Coronary artery (tissue), 2 donors: ENCODE results near the gene LRRTM4.

Experiments used
- DNase-seq: peaks from one replicate; pipeline ENCODE4 v3.0.0-alpha.2; 2017; ENCODE audit warnings: low spot score
- H3K27ac ChIP-seq, 2 donors: fragments of 200-600 bp; sonication (generic); one replicate each; pipeline ENCODE4 v1.5.1; 2016 to 2019
- H3K4me3 ChIP-seq: fragments of 200-600 bp; sonication (generic); 2 replicates; pipeline ENCODE4 v1.5.1; 2016; ENCODE audit warnings: mild to moderate bottlenecking, moderate library complexity
- TF ChIP-seq, protein P1 (sequence below): fragments of 200-600 bp; sonication (generic); IDR thresholded peaks from one replicate; pipeline ENCODE4 v1.5.1; 2019; ENCODE audit warnings: antibody characterized with exemption

Gene LRRTM4

DNA sequence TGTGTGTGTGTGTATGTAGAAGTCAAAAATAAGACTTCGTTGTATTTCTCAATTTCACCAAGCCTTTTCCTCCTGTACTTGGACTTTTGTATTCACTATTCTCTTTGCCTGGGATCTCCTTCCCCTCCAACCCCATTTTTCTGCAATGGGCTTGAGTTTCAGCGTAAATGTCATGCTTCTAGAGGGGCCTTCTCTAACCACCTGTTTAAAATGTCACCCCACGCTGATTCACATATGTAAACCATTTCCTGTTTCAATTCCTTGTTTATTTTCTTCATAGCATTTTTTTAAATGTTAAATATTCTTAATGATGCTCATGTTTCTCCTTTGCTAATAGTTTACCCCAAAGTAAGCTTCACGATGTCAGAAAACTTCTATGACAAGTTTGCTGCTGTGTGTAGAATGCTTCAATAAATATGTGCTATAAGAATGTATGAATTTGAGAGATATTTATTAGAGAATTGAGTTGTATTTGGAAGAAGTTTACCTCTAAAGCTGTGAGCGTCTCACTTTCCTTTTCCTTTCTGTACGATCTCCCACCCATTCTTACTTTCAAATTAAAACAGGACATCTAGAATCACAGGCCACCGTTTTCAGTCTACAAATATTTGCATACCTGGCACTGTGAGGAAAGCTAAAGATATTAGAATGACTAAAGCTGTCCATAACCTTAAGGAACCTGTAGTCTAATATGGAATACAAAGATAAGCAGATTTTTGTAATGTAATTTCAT is 762.4 kb downstream of the LRRTM4 start:
- Histone ChIP-seq H3K27ac (no peak overlapping the region), H3K4me3 (no peak overlapping the region)
- TF ChIP-seq, protein P1, sequence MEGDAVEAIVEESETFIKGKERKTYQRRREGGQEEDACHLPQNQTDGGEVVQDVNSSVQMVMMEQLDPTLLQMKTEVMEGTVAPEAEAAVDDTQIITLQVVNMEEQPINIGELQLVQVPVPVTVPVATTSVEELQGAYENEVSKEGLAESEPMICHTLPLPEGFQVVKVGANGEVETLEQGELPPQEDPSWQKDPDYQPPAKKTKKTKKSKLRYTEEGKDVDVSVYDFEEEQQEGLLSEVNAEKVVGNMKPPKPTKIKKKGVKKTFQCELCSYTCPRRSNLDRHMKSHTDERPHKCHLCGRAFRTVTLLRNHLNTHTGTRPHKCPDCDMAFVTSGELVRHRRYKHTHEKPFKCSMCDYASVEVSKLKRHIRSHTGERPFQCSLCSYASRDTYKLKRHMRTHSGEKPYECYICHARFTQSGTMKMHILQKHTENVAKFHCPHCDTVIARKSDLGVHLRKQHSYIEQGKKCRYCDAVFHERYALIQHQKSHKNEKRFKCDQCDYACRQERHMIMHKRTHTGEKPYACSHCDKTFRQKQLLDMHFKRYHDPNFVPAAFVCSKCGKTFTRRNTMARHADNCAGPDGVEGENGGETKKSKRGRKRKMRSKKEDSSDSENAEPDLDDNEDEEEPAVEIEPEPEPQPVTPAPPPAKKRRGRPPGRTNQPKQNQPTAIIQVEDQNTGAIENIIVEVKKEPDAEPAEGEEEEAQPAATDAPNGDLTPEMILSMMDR = no peak
- DNase-seq = no peak

GRCh38 chr2:76752506-76752905 is 769.7 kb downstream of the LRRTM4 start:
- no peak overlapping the region for H3K4me3 ChIP-seq
- DNase-seq = no peak
- TF ChIP-seq, protein P1 = no peak
- no peak overlapping the region for H3K27ac ChIP-seq

DNA sequence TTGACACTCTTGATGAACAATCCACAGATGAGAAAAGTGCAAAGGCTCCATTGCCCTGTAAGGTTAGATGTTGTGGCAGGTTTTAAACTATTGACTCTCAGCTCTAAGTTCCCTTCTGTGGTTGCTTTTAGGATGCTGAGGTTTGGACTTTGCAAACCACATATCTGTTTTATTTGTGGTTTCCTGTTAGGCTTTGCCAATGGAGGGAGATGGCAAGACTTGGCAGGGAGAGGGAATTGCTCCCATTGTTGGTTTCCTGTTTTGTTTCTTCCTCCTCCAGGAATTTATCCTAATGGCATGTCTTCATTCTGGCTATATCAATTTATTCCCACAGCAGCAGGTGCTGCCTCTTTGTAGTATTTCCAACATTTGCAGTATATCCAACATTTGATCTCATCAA is 772.3 kb downstream of the LRRTM4 start:
- TF ChIP-seq, protein P1 = no peak
- no peak overlapping the region for H3K4me3 ChIP-seq
- H3K27ac ChIP-seq = no peak overlapping the region
- DNase-seq = no peak

GRCh38 chr2:76748581-76749296 is 773.4 kb downstream of the LRRTM4 start:
- TF ChIP-seq, protein P1 = no peak
- Histone ChIP-seq H3K27ac (no peak overlapping the region), H3K4me3 (no peak overlapping the region)
- no peak for DNase-seq

- H3K27ac ChIP-seq = no peak overlapping the region
- no peak for DNase-seq
- TF ChIP-seq, protein P1 = no peak
- no peak overlapping the region for H3K4me3 ChIP-seq
These were observed 776.6 kb downstream of the LRRTM4 start for GRCh38 chr2:76745605-76746004.

DNA sequence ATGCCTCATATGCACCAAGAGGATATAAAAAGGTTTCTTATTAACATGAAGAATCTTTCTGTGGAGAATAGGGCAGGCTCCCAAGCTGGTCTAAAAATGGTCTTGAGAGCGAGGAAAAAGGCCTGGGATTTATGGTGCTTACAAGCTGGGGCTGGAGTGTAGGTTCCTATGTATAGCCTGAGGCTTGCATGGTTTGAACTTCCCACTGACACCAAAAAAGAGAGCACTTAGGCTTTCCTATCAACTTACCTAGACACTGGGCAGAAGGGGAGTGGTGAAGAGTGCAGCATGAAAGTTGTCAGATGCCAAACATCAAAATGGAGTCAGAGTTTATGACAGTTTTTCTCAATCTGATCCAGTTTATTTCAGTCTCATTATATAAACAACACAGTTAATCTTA is 784.6 kb downstream of the LRRTM4 start:
- no peak for DNase-seq
- TF ChIP-seq, protein P1 = no peak
- H3K4me3 ChIP-seq = no peak overlapping the region
- H3K27ac ChIP-seq = no peak overlapping the region

DNA sequence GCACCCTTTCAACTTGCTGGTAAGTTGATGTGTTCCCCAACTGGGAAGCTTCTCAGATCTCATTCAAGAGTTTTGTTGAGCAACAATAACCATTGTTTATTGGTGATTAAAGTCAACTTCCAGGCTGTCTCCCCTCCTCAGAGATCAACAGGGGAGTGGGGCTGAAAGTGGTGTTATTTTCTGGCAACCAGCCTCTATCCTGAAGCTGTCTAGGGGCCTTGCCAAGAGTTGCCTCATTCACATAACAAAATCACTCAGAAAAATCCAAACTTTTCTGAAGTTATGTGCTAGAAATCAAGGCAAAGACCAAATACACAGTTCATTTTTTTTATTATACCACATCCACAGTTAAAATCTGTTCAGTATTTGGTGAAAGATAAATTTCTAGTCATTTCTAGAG is 788.4 kb downstream of the LRRTM4 start:
- TF ChIP-seq, protein P1 = no peak
- no peak overlapping the region for H3K27ac ChIP-seq
- no peak for DNase-seq
- H3K4me3 ChIP-seq = no peak overlapping the region
